HepG2 (cell line): ENCODE data around the gene CHRNB1. TPM values are rescaled to one million over a fixed set of nuclear protein-coding genes. Genes with fewer than 3 reads are reported as not detected.
A peak's percentile ranks its signal among the peaks of the same experiment; 100 is the strongest.

Experiments
- ATF1 ChIP-seq: IDR thresholded peaks from 2 replicates; pipeline ENCODE4 v1.6.1; 2016; ENCODE audit warnings: mild to moderate bottlenecking, control low read depth
- BCLAF1 ChIP-seq: fragments of 450-650 bp; IDR thresholded peaks from 2 replicates; pipeline ENCODE4 v1.6.1; 2017; ENCODE audit warnings: mild to moderate bottlenecking
- GTF2F1 ChIP-seq: fragments of 150-350 bp; IDR thresholded peaks from 2 replicates; pipeline ENCODE4 v1.6.1; 2014; ENCODE audit warnings: low read length
- MAX ChIP-seq: IDR thresholded peaks from 2 replicates; pipeline ENCODE4 v1.6.1; 2012; ENCODE audit warnings: inconsistent platforms
- NFYC ChIP-seq: IDR thresholded peaks from 2 replicates; pipeline ENCODE4 v1.6.1; 2016; ENCODE audit warnings: missing genetic modification reagents, missing compliant biosample characterization
- NR2F2 ChIP-seq: IDR thresholded peaks from 2 replicates; pipeline ENCODE4 v1.6.1; 2012; ENCODE audit warnings: low read depth, inconsistent platforms, borderline replicate concordance
- PHF5A ChIP-seq: IDR thresholded peaks from one replicate; pipeline ENCODE4 v1.6.1; 2018; ENCODE audit warnings: low read depth, missing genetic modification reagents; ENCODE audit not compliant: unreplicated experiment
- POLR2A ChIP-seq, 2 experiments: IDR thresholded peaks; 2 replicates each; pipeline ENCODE4 v1.6.1; 2011; ENCODE audit warnings: low read depth in 2 of 2, low read length in 2 of 2, mild to moderate bottlenecking in 1 of 2, moderate library complexity in 1 of 2; ENCODE audit not compliant: insufficient read depth in 1 of 2
- RARG ChIP-seq: sonication (generic); formaldehyde crosslinking; IDR thresholded peaks from 2 replicates; pipeline ENCODE4 v1.4.0; 2020; ENCODE audit warnings: low read depth, mild to moderate bottlenecking, missing genetic modification reagents
- REXO4 ChIP-seq: sonication (generic); formaldehyde crosslinking; IDR thresholded peaks from 2 replicates; pipeline ENCODE4 v1.8.0; 2022; ENCODE audit warnings: missing genetic modification reagents, mild to moderate bottlenecking, borderline replicate concordance
- SMARCE1 ChIP-seq: fragments of 450-650 bp; IDR thresholded peaks from 2 replicates; pipeline ENCODE4 v1.6.1; 2017; ENCODE audit warnings: borderline replicate concordance
- SOX5 ChIP-seq: IDR thresholded peaks from 2 replicates; pipeline ENCODE4 v1.6.1; 2016; ENCODE audit warnings: borderline replicate concordance
- SP1 ChIP-seq, 2 experiments: fragments of 450-650 bp in 1 of 2; sonication (generic) in 1 of 2; formaldehyde crosslinking in 1 of 2; IDR thresholded peaks; 2 replicates each; pipeline versions ENCODE4 v1.4.0 to v1.6.1; 2016 to 2020; ENCODE audit warnings: missing genetic modification reagents in 1 of 2
- TBX3 ChIP-seq: fragments of 450-650 bp; IDR thresholded peaks from 2 replicates; pipeline ENCODE4 v1.6.1; 2017; ENCODE audit warnings: antibody characterized with exemption, mild to moderate bottlenecking, inconsistent platforms, borderline replicate concordance
- ZNF441 ChIP-seq: sonication (generic); formaldehyde crosslinking; IDR thresholded peaks from 2 replicates; pipeline ENCODE4 v1.7.0; 2021; ENCODE audit warnings: missing genetic modification reagents, borderline replicate concordance
- ZNF496 ChIP-seq: sonication (generic); formaldehyde crosslinking; IDR thresholded peaks from 2 replicates; pipeline ENCODE4 v1.8.1; 2023; ENCODE audit warnings: mild to moderate bottlenecking, moderate library complexity, missing genetic modification reagents; ENCODE audit not compliant: insufficient replicate concordance
- ZNF720 ChIP-seq: sonication (generic); formaldehyde crosslinking; IDR thresholded peaks from 2 replicates; pipeline ENCODE4 v1.4.0; 2020; ENCODE audit warnings: missing genetic modification reagents
- polyA plus RNA-seq, 8 experiments: library from polyadenylated mRNA; depleted of rRNA in 3 of 8; stranded (reverse) in 7 of 8; unstranded in 1 of 8; fragments of >200 nt; fragmentation: Illumina TruSeq in 4 of 8; extraction: Trizol in 4 of 8; gene quantifications; 2 replicates each; pipeline versions ENCODE4 v1.2.1 to v1.2.3, GENCODE V29; 2011 to 2016; ENCODE audit warnings: low read depth in 4 of 8, missing spikeins in 1 of 8, mixed read lengths in 1 of 8; ENCODE audit not compliant: insufficient read depth in 1 of 8
- total RNA-seq, 5 experiments: library from RNA; depleted of rRNA; stranded (reverse); fragments of >200 nt; fragmentation: Illumina TruSeq; extraction: Trizol; gene quantifications; 2 replicates each; pipeline ENCODE4 v1.2.3, GENCODE V29; 2016; ENCODE audit warnings: low read depth in 1 of 5
- TF ChIP-seq, protein P1 (sequence below), 2 experiments: IDR thresholded peaks; 2 replicates each; pipeline ENCODE4 v1.6.1; 2011 to 2012; ENCODE audit warnings: low read length in 2 of 2, borderline replicate concordance in 1 of 2, low read depth in 1 of 2, mild to moderate bottlenecking in 1 of 2, moderate library complexity in 1 of 2
- TF ChIP-seq, protein P2 (sequence below): sonication (generic); formaldehyde crosslinking; IDR thresholded peaks from 2 replicates; pipeline ENCODE4 v1.4.0; 2020; ENCODE audit warnings: missing genetic modification reagents
- TF ChIP-seq, protein P3 (sequence below): sonication (generic); formaldehyde crosslinking; IDR thresholded peaks from 2 replicates; pipeline ENCODE4 v1.8.0; 2022; ENCODE audit warnings: missing genetic modification reagents, mild to moderate bottlenecking, moderate library complexity, borderline replicate concordance

Gene CHRNB1
- total and polyA plus RNA-seq, 2 of the 13 experiments (the other 11 are each of a cell fraction or from before 2014, with no cell fraction given): 5.4 to 33.7 TPM

- 0 out of 2 replicates have a peak, but pooled peaks have one; percentile 11 for TF ChIP-seq RARG (CRISPR knock-in tag)
- TF ChIP-seq SP1 (IDR thresholded peaks at IDR 0.05): no peak
- TF ChIP-seq SP1 (CRISPR knock-in tag; IDR thresholded peaks at IDR 0.05): no peak
- TF ChIP-seq, protein P1, sequence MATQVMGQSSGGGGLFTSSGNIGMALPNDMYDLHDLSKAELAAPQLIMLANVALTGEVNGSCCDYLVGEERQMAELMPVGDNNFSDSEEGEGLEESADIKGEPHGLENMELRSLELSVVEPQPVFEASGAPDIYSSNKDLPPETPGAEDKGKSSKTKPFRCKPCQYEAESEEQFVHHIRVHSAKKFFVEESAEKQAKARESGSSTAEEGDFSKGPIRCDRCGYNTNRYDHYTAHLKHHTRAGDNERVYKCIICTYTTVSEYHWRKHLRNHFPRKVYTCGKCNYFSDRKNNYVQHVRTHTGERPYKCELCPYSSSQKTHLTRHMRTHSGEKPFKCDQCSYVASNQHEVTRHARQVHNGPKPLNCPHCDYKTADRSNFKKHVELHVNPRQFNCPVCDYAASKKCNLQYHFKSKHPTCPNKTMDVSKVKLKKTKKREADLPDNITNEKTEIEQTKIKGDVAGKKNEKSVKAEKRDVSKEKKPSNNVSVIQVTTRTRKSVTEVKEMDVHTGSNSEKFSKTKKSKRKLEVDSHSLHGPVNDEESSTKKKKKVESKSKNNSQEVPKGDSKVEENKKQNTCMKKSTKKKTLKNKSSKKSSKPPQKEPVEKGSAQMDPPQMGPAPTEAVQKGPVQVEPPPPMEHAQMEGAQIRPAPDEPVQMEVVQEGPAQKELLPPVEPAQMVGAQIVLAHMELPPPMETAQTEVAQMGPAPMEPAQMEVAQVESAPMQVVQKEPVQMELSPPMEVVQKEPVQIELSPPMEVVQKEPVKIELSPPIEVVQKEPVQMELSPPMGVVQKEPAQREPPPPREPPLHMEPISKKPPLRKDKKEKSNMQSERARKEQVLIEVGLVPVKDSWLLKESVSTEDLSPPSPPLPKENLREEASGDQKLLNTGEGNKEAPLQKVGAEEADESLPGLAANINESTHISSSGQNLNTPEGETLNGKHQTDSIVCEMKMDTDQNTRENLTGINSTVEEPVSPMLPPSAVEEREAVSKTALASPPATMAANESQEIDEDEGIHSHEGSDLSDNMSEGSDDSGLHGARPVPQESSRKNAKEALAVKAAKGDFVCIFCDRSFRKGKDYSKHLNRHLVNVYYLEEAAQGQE (IDR thresholded peaks at IDR 0.05; ENCODE audit: borderline replicate concordance in 1 of 2, low read depth in 1 of 2, low read length in 2 of 2): no peak
- peak; percentile 63 for TF ChIP-seq MAX
- TF ChIP-seq NFYC (CRISPR knock-in tag): no peak
- TF ChIP-seq POLR2A (IDR thresholded peaks at IDR 0.05; ENCODE audit: insufficient read depth in 1 of 2, low read depth in 2 of 2, low read length in 2 of 2): peak in 1 of 2 experiments; percentile 47; a peak in 1 of 4 replicates
- TF ChIP-seq GTF2F1: no peak
- TF ChIP-seq SMARCE1: no peak
- no peak for TF ChIP-seq ZNF496 (CRISPR knock-in tag)
- TF ChIP-seq, protein P2, sequence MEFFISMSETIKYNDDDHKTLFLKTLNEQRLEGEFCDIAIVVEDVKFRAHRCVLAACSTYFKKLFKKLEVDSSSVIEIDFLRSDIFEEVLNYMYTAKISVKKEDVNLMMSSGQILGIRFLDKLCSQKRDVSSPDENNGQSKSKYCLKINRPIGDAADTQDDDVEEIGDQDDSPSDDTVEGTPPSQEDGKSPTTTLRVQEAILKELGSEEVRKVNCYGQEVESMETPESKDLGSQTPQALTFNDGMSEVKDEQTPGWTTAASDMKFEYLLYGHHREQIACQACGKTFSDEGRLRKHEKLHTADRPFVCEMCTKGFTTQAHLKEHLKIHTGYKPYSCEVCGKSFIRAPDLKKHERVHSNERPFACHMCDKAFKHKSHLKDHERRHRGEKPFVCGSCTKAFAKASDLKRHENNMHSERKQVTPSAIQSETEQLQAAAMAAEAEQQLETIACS (CRISPR knock-in tag): no peak
- no peak for TF ChIP-seq ZNF441
- no peak for TF ChIP-seq TBX3
- no peak for TF ChIP-seq PHF5A
- TF ChIP-seq, protein P3, sequence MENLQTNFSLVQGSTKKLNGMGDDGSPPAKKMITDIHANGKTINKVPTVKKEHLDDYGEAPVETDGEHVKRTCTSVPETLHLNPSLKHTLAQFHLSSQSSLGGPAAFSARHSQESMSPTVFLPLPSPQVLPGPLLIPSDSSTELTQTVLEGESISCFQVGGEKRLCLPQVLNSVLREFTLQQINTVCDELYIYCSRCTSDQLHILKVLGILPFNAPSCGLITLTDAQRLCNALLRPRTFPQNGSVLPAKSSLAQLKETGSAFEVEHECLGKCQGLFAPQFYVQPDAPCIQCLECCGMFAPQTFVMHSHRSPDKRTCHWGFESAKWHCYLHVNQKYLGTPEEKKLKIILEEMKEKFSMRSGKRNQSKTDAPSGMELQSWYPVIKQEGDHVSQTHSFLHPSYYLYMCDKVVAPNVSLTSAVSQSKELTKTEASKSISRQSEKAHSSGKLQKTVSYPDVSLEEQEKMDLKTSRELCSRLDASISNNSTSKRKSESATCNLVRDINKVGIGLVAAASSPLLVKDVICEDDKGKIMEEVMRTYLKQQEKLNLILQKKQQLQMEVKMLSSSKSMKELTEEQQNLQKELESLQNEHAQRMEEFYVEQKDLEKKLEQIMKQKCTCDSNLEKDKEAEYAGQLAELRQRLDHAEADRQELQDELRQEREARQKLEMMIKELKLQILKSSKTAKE (CRISPR knock-in tag): no peak; the same call in 1 of the 2 replicates
- TF ChIP-seq REXO4 (CRISPR knock-in tag): no peak
- TF ChIP-seq ZNF720 (CRISPR knock-in tag): no peak
- 0 out of 2 replicates have a peak, but pooled peaks have one; percentile 26 for TF ChIP-seq SOX5 (CRISPR knock-in tag)
- no peak for TF ChIP-seq NR2F2
- no peak for TF ChIP-seq BCLAF1
- TF ChIP-seq ATF1: peak; percentile 85
These were observed 38.6 kb downstream of the CHRNB1 start (continued) for GRCh38 chr17:7483255-7484066.
